Trophoblast cell (in vitro differentiated cells and primary cell): ENCODE data around the gene PAX4.

Source experiments
- DNase-seq, 2 donors: peaks; one replicate each; pipeline ENCODE4 v3.0.0-alpha.2; 2016
- H2AFZ ChIP-seq: 2 replicates; pipeline ENCODE4 v1.6.1; 2013; ENCODE audit warnings: low read length, moderate library complexity, mild to moderate bottlenecking; ENCODE audit not compliant: insufficient read depth, poor library complexity
- H2AK5ac ChIP-seq: 2 replicates; pipeline ENCODE4 v1.6.1; 2013; ENCODE audit warnings: mild to moderate bottlenecking, low read length
- H2BK120ac ChIP-seq: 2 replicates; pipeline ENCODE4 v1.6.1; 2013; ENCODE audit warnings: low read length, mild to moderate bottlenecking, moderate library complexity; ENCODE audit not compliant: insufficient read depth, poor library complexity
- H2BK12ac ChIP-seq: 2 replicates; pipeline ENCODE4 v1.6.1; 2013; ENCODE audit warnings: mild to moderate bottlenecking, low read length, moderate library complexity
- H2BK5ac ChIP-seq: 2 replicates; pipeline ENCODE4 v1.6.1; 2013; ENCODE audit warnings: low read length, low read depth, moderate library complexity, mild to moderate bottlenecking; ENCODE audit not compliant: poor library complexity
- H3K14ac ChIP-seq: 2 replicates; pipeline ENCODE4 v1.6.1; 2013; ENCODE audit warnings: mild to moderate bottlenecking, low read length
- H3K18ac ChIP-seq: 2 replicates; pipeline ENCODE4 v1.6.1; 2013; ENCODE audit warnings: mild to moderate bottlenecking, low read length
- H3K23ac ChIP-seq: 2 replicates; pipeline ENCODE4 v1.6.1; 2013; ENCODE audit warnings: low read length
- H3K27ac ChIP-seq: 2 replicates; pipeline ENCODE4 v1.5.1; 2013; ENCODE audit warnings: low read depth, mild to moderate bottlenecking, inconsistent platforms, low read length, moderate library complexity
- H3K27me3 ChIP-seq: 2 replicates; pipeline ENCODE4 v1.6.1; 2013; ENCODE audit warnings: inconsistent platforms, mild to moderate bottlenecking, low read length, moderate library complexity; ENCODE audit not compliant: insufficient read depth
- H3K36me3 ChIP-seq, 2 experiments: 1 replicate in 1 of 2; 2 replicates in 1 of 2; pipeline ENCODE4 v1.6.1; 2013; ENCODE audit warnings: low read length in 2 of 2, mild to moderate bottlenecking in 2 of 2, moderate library complexity in 1 of 2; ENCODE audit not compliant: insufficient read depth in 2 of 2, control insufficient read depth in 1 of 2
- H3K4ac ChIP-seq: 2 replicates; pipeline ENCODE4 v1.6.1; 2013; ENCODE audit warnings: low read depth, mild to moderate bottlenecking, low read length, moderate library complexity
- H3K4me1 ChIP-seq, 2 experiments: 1 replicate in 1 of 2; 2 replicates in 1 of 2; pipeline ENCODE4 v1.6.1; 2013; ENCODE audit warnings: low read length in 2 of 2, mild to moderate bottlenecking in 2 of 2, moderate library complexity in 1 of 2; ENCODE audit not compliant: insufficient read depth in 2 of 2, control insufficient read depth in 1 of 2
- H3K4me2 ChIP-seq: 2 replicates; pipeline ENCODE4 v1.6.1; 2013; ENCODE audit warnings: inconsistent platforms, mild to moderate bottlenecking, low read length, moderate library complexity
- H3K4me3 ChIP-seq: 2 replicates; pipeline ENCODE4 v1.5.1; 2013; ENCODE audit warnings: mild to moderate bottlenecking, low read depth, low read length, inconsistent platforms
- H3K79me1 ChIP-seq: one replicate; pipeline ENCODE4 v1.6.1; 2013; ENCODE audit warnings: low read length
- H3K79me2 ChIP-seq: 2 replicates; pipeline ENCODE4 v1.6.1; 2013; ENCODE audit warnings: low read length, mild to moderate bottlenecking; ENCODE audit not compliant: control insufficient read depth, insufficient read depth, poor library complexity
- H3K9ac ChIP-seq: 2 replicates; pipeline ENCODE4 v1.6.1; 2013; ENCODE audit warnings: mild to moderate bottlenecking, low read length
- H3K9me3 ChIP-seq: 2 replicates; pipeline ENCODE4 v1.6.1; 2013; ENCODE audit warnings: low read depth, mild to moderate bottlenecking, control low read depth, inconsistent platforms, low read length; ENCODE audit not compliant: insufficient read depth
- H4K12ac ChIP-seq: 2 replicates; pipeline ENCODE4 v1.6.1; 2013; ENCODE audit warnings: low read depth, mild to moderate bottlenecking, low read length, moderate library complexity
- H4K8ac ChIP-seq: 2 replicates; pipeline ENCODE4 v1.6.1; 2013; ENCODE audit warnings: low read depth, mild to moderate bottlenecking, low read length, moderate library complexity
- H4K91ac ChIP-seq: one replicate; pipeline ENCODE4 v1.6.1; 2013; ENCODE audit warnings: low read depth, mild to moderate bottlenecking, low read length, moderate library complexity
- WGBS: extraction: QIAGEN DNeasy Blood & Tissue Kit; methylation state at CpG from one replicate; pipeline ENCODE4 v1.1.7; 2013; ENCODE audit warnings: missing lambda C conversion rate; ENCODE audit not compliant: insufficient read length, insufficient coverage; ENCODE audit errors: extremely low coverage; 5-methylcytosine and 5-hydroxymethylcytosine counted together

Gene PAX4

DNA sequence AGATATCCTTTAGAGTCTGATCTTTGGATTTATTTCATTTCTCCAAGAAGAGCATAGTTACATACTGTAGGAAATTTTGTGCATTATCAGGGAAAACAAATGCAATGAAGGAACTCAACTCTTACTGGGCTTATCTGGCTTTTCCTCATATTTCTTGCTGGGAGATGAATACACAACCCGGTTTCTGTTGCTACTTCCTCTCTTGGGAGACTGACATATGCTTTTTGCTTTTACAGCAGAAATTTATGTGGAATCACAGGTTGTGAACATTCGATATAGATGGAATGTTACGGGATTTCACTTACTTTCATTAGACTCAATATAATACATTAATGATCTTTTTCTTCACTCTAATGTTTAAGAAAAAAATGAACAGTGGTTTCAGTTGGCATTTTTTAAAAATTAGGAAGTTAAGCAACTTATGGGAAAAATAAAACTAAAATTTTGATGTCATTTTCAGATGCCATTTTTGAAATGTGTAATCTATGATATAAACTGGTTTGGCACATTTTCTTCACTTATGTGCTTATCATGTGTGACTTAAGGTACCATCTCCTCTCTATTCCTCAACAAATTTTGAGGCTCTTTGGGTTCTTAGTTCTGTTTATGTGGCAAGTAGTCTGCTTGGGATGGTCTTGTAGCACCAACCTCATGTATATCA is 41.2 kb upstream of the PAX4 start:
- no peak for DNase-seq
- H2BK5ac ChIP-seq = no peak overlapping the region
- H3K4me1 ChIP-seq = peaks cover 0 to 7% of the 10 kb centered on the region in 2 experiments
- H2BK120ac ChIP-seq = no peak overlapping the region
- H3K23ac ChIP-seq = no peak overlapping the region
- peak overlapping the region; percentile 94 for H3K4ac ChIP-seq
- H4K12ac ChIP-seq = no peak overlapping the region
- H4K8ac ChIP-seq = no peak overlapping the region
- H3K79me1 ChIP-seq = no peaks in the 10 kb centered on the region
- no peak overlapping the region for H2BK12ac ChIP-seq
- H3K27ac ChIP-seq = no peak overlapping the region
- no peak overlapping the region for H2AFZ ChIP-seq
- H2AK5ac ChIP-seq = no peak overlapping the region
- no peaks in the 10 kb centered on the region for H3K27me3 ChIP-seq
- no peaks in the 10 kb centered on the region for H3K9me3 ChIP-seq
- peaks cover 12 to 18% of the 10 kb centered on the region in 2 experiments for H3K36me3 ChIP-seq
- no peak overlapping the region for H3K14ac ChIP-seq
- H3K9ac ChIP-seq = no peak overlapping the region
- H3K18ac ChIP-seq = no peak overlapping the region
- no CpG with 5 or more reads among the region's 3 CpGs for WGBS
- no peak overlapping the region for H3K4me3 ChIP-seq
- H3K79me2 ChIP-seq = peaks cover 23% of the 10 kb centered on the region
- no peak overlapping the region for H3K4me2 ChIP-seq
- H4K91ac ChIP-seq = no peak overlapping the region

- Histone ChIP-seq H3K79me2 (peaks cover 15% of the 10 kb centered on the region), H2AK5ac (no peak overlapping the region), H2BK120ac (no peak overlapping the region), H3K4me1 (peaks cover 0 to 7% of the 10 kb centered on the region in 2 experiments), H2AFZ (no peak overlapping the region), H3K4me2 (no peak overlapping the region), H3K23ac (no peak overlapping the region), H3K79me1 (peaks cover under 1% of the 10 kb centered on the region), H4K12ac (no peak overlapping the region), H3K4ac (peak overlapping the region; percentile 24), H3K27me3 (no peaks in the 10 kb centered on the region), H3K9ac (no peak overlapping the region), H2BK12ac (no peak overlapping the region), H3K36me3 (peaks cover 8 to 15% of the 10 kb centered on the region in 2 experiments), H3K18ac (no peak overlapping the region), H3K4me3 (no peak overlapping the region), H2BK5ac (no peak overlapping the region), H3K14ac (no peak overlapping the region), H3K27ac (no peak overlapping the region), H4K91ac (no peak overlapping the region), H4K8ac (no peak overlapping the region), H3K9me3 (no peaks in the 10 kb centered on the region)
- DNase-seq = no peak
- no CpG with 5 or more reads among the region's 3 CpGs for WGBS
These were observed 39.6 kb upstream of the PAX4 start for GRCh38 chr7:127657500-127657899.

GRCh38 chr7:127655720-127656119 is 37.8 kb upstream of the PAX4 start:
- no peak overlapping the region for H2BK12ac ChIP-seq
- no peak overlapping the region for H2AK5ac ChIP-seq
- no peak overlapping the region for H3K27ac ChIP-seq
- no peak overlapping the region for H2BK5ac ChIP-seq
- no peak overlapping the region for H2AFZ ChIP-seq
- DNase-seq = no peak
- no peak overlapping the region for H3K14ac ChIP-seq
- H3K79me1 ChIP-seq = peaks cover 14% of the 10 kb centered on the region
- no peak overlapping the region for H2BK120ac ChIP-seq
- H3K9ac ChIP-seq = no peak overlapping the region
- H3K27me3 ChIP-seq = no peaks in the 10 kb centered on the region
- H3K4me3 ChIP-seq = no peak overlapping the region
- peaks cover 22% of the 10 kb centered on the region for H3K79me2 ChIP-seq
- no CpG with 5 or more reads among the region's 2 CpGs for WGBS
- no peak overlapping the region for H4K12ac ChIP-seq
- no peaks in the 10 kb centered on the region for H3K9me3 ChIP-seq
- no peak overlapping the region for H3K4me2 ChIP-seq
- H3K23ac ChIP-seq = no peak overlapping the region
- peaks cover 6 to 13% of the 10 kb centered on the region in 2 experiments for H3K36me3 ChIP-seq
- H3K18ac ChIP-seq = no peak overlapping the region
- no peak overlapping the region for H4K91ac ChIP-seq
- H3K4ac ChIP-seq = peak overlapping the region; percentile 43
- no peak overlapping the region for H4K8ac ChIP-seq
- H3K4me1 ChIP-seq = peaks cover 6 to 13% of the 10 kb centered on the region in 2 experiments

DNA sequence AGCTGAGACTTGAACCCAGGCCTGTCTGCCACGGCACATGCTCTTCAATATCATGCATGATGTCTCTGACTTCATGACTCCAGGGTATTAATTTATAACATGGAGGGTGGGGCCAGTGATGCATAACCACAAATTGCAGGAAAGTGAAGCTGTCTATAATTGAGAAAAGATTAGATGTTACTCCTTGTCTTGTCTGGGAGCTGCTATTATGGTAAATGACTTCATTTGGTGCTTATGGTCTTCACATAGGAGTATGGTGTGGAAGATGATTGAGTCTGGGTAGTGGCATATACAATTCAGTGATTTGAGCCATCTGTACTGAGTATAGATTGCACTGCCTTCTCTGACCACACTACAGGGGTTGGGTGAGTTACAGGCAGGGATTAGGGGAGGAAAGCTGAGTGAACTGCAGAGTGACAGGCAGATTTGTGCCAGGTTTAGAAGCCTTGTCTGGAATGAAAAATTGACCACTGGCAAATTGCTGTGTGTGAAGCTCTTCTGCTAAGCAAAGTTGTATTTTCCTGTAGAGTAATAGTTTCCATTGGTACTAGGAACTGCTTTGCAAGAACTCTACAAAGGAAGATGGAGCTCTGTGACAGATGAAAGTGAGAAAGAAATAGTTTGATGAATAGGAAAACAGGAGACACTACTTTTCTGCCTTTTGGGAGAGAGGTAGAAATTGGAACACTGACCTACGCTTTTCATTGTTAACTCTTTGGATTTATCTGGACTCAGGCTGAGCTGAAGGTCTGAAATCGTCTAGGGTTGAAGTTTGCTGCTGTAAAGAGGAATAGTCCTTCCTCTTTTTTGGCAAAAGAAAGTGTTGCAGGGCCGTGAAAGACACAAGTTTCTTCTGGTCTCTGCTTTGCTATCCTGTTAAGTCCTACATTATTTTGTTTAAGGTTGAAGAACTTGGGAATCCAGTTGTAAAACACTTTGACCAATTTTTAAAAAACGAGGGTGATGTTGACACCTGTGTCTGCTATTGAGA is 36.8 kb upstream of the PAX4 start:
- Histone ChIP-seq H3K27me3 (no peaks in the 10 kb centered on the region), H2BK12ac (no peak overlapping the region), H4K91ac (no peak overlapping the region), H3K27ac (no peak overlapping the region), H4K8ac (no peak overlapping the region), H4K12ac (no peak overlapping the region), H3K79me2 (peaks cover 22% of the 10 kb centered on the region), H3K36me3 (peaks cover 4 to 8% of the 10 kb centered on the region in 2 experiments), H2AFZ (no peak overlapping the region), H2AK5ac (no peak overlapping the region), H3K79me1 (peaks cover 15% of the 10 kb centered on the region), H3K9me3 (no peaks in the 10 kb centered on the region), H3K4me3 (no peak overlapping the region), H2BK5ac (no peak overlapping the region), H3K9ac (no peak overlapping the region), H3K14ac (no peak overlapping the region), H3K4me1 (peaks cover 6 to 12% of the 10 kb centered on the region in 2 experiments), H2BK120ac (no peak overlapping the region), H3K4me2 (peak overlapping the region; percentile 49), H3K23ac (no peak overlapping the region), H3K4ac (peak overlapping the region; percentile 85), H3K18ac (no peak overlapping the region)
- no CpG with 5 or more reads among the region's 5 CpGs for WGBS
- DNase-seq = no peak
